Measurements from ENCODE around the gene INTS6. TPM values are rescaled to one million over a fixed set of nuclear protein-coding genes. Genes with fewer than 3 reads are reported as not detected.

Gene INTS6
- total RNA-seq, 1 experiment from 2014 or later: 78.5 TPM

DNA sequence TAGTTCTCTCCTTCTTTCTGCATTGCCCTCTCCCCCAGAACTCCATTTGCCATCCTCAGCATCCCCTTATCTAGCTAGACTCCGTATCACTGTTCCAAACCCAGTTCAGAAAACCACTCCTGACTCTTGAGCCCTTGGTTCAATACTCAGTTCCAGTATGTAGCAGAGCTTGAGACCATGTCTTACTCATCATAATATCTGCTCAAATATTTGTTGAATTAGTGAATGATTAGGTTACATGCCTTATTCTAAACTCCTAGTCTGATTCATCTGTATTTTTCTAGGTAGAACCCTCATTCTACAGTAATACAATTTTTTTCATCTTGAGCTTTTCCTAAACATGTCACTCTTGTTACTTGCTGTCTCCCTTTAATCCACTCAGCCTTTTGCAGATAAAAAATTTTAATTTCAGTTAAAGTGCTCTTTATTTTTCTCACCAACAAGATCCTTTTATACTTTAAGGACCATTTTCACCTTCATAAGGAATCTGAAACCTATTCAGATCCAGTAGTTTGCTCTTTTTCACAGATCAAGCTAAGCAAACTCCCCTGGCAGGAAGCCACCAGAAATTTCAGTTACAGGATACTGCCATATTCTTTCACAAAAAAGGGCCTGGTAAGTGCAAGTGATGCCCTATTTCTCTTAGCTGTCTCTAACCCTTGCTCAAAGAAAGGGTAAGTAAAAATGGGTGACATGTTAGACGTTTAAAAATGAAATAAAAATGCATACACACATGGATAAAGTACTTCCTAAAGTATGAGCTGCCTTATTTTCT, 23.1 kb upstream of the INTS6 start:
- Mint-ChIP-seq H3K27me3 (ENCODE audit: insufficient read depth, unreplicated experiment) (no peaks in the 10 kb centered on the region), H3K4me1 (ENCODE audit: insufficient read depth, unreplicated experiment) (peaks cover 9% of the 10 kb centered on the region), H3K27ac (ENCODE audit: low read depth, unreplicated experiment) (peak overlapping the region; percentile 33), H3K9me3 (ENCODE audit: unreplicated experiment) (no peaks in the 10 kb centered on the region), H3K4me3 (ENCODE audit: unreplicated experiment) (no peak overlapping the region), H3K36me3 (ENCODE audit: insufficient read depth, unreplicated experiment) (no peaks in the 10 kb centered on the region)
- intact Hi-C loops (cut with micrococcal nuclease): no loop called here
- POLR2A ChIA-PET: interaction anchor here (0.6 to 3.3 kb wide), 5 partner anchors 14 to 43 kb away, joined by 3 to 23 read pairs (median 3); partner anchors contain the start of gene INTS6
- DNase-seq (ENCODE audit: unreplicated experiment): no peak
- TF ChIP-seq, protein P1, sequence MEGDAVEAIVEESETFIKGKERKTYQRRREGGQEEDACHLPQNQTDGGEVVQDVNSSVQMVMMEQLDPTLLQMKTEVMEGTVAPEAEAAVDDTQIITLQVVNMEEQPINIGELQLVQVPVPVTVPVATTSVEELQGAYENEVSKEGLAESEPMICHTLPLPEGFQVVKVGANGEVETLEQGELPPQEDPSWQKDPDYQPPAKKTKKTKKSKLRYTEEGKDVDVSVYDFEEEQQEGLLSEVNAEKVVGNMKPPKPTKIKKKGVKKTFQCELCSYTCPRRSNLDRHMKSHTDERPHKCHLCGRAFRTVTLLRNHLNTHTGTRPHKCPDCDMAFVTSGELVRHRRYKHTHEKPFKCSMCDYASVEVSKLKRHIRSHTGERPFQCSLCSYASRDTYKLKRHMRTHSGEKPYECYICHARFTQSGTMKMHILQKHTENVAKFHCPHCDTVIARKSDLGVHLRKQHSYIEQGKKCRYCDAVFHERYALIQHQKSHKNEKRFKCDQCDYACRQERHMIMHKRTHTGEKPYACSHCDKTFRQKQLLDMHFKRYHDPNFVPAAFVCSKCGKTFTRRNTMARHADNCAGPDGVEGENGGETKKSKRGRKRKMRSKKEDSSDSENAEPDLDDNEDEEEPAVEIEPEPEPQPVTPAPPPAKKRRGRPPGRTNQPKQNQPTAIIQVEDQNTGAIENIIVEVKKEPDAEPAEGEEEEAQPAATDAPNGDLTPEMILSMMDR (IDR thresholded peaks at IDR 0.05; ENCODE audit: unreplicated experiment): no peak
- no TSS peak for BruUV-seq (replicated peaks)
- CTCF ChIA-PET: interaction anchor here (0.6 to 1.0 kb wide), 2 partner anchors 23 to 1006 kb away, joined by 3 read pairs; no protein-coding TSS in a partner anchor

DNA sequence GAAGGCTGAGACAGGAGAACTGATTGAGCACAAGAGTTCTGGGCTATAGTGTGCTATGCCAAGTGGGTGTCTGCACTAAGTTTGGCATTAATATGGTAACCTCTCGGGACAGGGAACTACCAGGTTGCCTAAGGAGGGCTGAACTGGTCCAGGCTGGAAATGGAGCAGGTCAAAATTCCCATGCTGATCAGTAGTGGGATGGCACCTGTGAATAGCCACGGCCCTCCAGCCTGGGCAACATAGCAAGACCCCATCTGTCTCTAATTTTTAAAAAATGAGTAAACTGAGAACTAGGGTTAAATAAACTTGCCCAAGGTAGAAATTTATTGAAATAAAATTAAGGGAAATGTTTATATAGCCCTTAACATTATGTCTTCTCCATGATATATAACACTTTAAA, 17.0 kb upstream of the INTS6 start:
- no peak for DNase-seq (ENCODE audit: unreplicated experiment)
- intact Hi-C loops (cut with micrococcal nuclease): no loop called here
- CTCF ChIA-PET: no interaction called here
- Mint-ChIP-seq H3K27ac (ENCODE audit: low read depth, unreplicated experiment) (no peak overlapping the region), H3K27me3 (ENCODE audit: insufficient read depth, unreplicated experiment) (no peaks in the 10 kb centered on the region), H3K9me3 (ENCODE audit: unreplicated experiment) (no peaks in the 10 kb centered on the region), H3K36me3 (ENCODE audit: insufficient read depth, unreplicated experiment) (no peaks in the 10 kb centered on the region), H3K4me3 (ENCODE audit: unreplicated experiment) (no peak overlapping the region), H3K4me1 (ENCODE audit: insufficient read depth, unreplicated experiment) (no peaks in the 10 kb centered on the region)
- TF ChIP-seq, protein P1 (IDR thresholded peaks at IDR 0.05; ENCODE audit: unreplicated experiment): no peak
- no TSS peak for BruUV-seq (replicated peaks)
- POLR2A ChIA-PET: interaction anchor here (0.6 kb wide), 1 partner anchor 16 kb away, joined by 3 read pairs; no protein-coding TSS in a partner anchor

DNA sequence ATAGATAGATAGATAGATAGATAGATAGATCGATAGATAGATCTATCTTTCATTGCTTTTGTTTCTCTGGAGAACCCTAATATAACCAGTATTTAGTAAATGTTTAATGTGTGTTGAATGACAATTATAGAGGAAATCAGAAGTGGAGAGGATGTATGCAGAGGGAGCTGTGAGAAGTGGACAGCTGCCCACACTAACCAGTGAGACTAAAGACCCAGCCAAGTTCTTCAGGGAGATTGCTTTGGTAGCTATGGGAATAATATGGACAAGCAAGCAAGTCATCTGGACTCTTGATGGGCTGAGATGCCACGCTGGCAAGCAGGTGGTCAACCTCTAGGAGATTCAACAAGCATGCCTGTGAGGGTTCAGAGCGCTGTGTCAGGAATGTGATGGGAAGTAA, 14.9 kb upstream of the INTS6 start:
- no peak overlapping the region for H3K4me3 Mint-ChIP-seq (ENCODE audit: unreplicated experiment)
- intact Hi-C loops (cut with micrococcal nuclease): no loop called here
- DNase-seq (ENCODE audit: unreplicated experiment): no peak
- H3K9me3 Mint-ChIP-seq (ENCODE audit: unreplicated experiment): no peaks in the 10 kb centered on the region
- ChIA-PET POLR2A (interaction anchor here (1.7 kb wide), 1 partner anchor 14 kb away, joined by 5 read pairs; the partner anchor contains the start of gene INTS6), CTCF (no interaction called here)
- no peaks in the 10 kb centered on the region for H3K4me1 Mint-ChIP-seq (ENCODE audit: insufficient read depth, unreplicated experiment)
- TF ChIP-seq, protein P1 (IDR thresholded peaks at IDR 0.05; ENCODE audit: unreplicated experiment): no peak
- no peak overlapping the region for H3K27ac Mint-ChIP-seq (ENCODE audit: low read depth, unreplicated experiment)
- H3K27me3 Mint-ChIP-seq (ENCODE audit: insufficient read depth, unreplicated experiment): no peaks in the 10 kb centered on the region
- no TSS peak for BruUV-seq (replicated peaks)
- no peaks in the 10 kb centered on the region for H3K36me3 Mint-ChIP-seq (ENCODE audit: insufficient read depth, unreplicated experiment)

DNA sequence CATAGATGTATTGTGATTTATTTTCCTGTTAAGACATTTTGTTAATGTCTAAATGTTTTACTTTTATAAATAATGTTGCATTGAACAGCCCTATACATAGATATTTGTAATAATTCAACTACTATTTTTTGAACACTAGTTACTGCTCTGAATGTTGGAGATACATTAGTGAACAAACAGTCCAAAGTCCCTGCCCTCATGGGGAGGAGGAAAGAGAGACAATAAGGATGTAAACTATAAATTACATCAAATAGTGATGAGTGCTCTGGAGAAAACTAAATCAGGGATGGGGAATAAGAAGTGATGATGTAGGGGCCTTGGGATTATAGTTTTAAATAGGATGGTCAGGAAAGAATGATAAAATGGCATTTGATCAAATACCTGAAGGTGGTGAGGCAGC, 12.3 kb upstream of the INTS6 start:
- POLR2A ChIA-PET: interaction anchor here (1.9 to 2.4 kb wide), 2 partner anchors 10 to 12 kb away, joined by 8 to 15 read pairs; partner anchors contain the start of gene INTS6
- DNase-seq (ENCODE audit: unreplicated experiment): no peak
- no peaks in the 10 kb centered on the region for H3K9me3 Mint-ChIP-seq (ENCODE audit: unreplicated experiment)
- H3K27me3 Mint-ChIP-seq (ENCODE audit: insufficient read depth, unreplicated experiment): no peaks in the 10 kb centered on the region
- H3K36me3 Mint-ChIP-seq (ENCODE audit: insufficient read depth, unreplicated experiment): peaks cover 5% of the 10 kb centered on the region
- TF ChIP-seq, protein P1 (IDR thresholded peaks at IDR 0.05; ENCODE audit: unreplicated experiment): no peak
- H3K27ac Mint-ChIP-seq (ENCODE audit: low read depth, unreplicated experiment): no peak overlapping the region
- no TSS peak for BruUV-seq (replicated peaks)
- no peak overlapping the region for H3K4me3 Mint-ChIP-seq (ENCODE audit: unreplicated experiment)
- CTCF ChIA-PET: no interaction called here
- intact Hi-C loops (cut with micrococcal nuclease): no loop called here
- no peaks in the 10 kb centered on the region for H3K4me1 Mint-ChIP-seq (ENCODE audit: insufficient read depth, unreplicated experiment)
